ENCODE measurements around the gene SLC1A3.
A peak's percentile ranks its signal among the peaks of the same experiment; 100 is the strongest.
"Not testable (repeated sequence)": the region's sequence is repeated elsewhere in the genome, so short reads cannot be mapped to it uniquely, and the experiment has no call there.

The SLC1A3 gene

DNA sequence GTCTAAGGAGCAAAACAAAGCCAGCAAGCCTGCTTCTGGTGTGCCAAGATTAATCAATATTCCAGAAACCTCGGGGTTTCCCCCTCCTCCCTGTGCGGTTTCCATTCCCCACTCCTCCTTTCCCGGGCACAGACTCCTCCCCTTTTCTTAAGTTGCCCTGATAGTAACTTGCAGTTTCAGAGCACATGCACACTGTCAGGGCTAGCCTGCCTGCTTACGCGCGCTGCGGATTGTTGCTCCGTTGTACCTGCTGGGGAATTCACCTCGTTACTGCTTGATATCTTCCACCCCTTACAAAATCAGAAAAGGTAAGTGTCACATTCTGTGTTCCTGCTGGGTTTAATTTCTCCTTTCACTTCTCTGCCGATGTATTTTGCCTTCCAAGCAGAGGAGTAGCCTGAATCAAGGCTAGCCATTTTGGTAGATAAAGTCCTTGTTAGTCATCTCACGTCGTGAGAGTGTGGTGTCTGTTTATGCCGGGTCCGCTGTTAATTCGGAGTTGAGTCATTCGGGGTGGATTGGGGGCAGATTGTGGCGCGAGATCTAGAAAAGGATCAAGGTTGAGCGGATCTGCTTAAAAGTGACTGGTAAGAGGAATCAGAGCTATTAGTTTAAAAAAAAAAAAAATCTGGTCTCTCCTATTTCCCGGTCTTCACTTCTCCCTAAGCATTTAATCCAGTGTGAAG is at the start of gene SLC1A3:
TSS of gene SLC1A3 (plus strand) at position 179 of the 686 bp plus-strand sequence. CDS start 1,818 bp downstream, outside the sequence.
- peak; percentile 92 for DNase-seq

GRCh38 chr5:36558641-36559040 is 47.8 kb upstream of the SLC1A3 start:
- peak; percentile 68 for DNase-seq

GRCh38 chr5:36561601-36562000 is 44.8 kb upstream of the SLC1A3 start:
- DNase-seq, result peak; percentile 72

GRCh38 chr5:36569491-36569890 is 36.9 kb upstream of the SLC1A3 start:
- no peak for DNase-seq

- DNase-seq, result no peak
These were observed 35.9 kb upstream of the SLC1A3 start for GRCh38 chr5:36570301-36571095.

DNA sequence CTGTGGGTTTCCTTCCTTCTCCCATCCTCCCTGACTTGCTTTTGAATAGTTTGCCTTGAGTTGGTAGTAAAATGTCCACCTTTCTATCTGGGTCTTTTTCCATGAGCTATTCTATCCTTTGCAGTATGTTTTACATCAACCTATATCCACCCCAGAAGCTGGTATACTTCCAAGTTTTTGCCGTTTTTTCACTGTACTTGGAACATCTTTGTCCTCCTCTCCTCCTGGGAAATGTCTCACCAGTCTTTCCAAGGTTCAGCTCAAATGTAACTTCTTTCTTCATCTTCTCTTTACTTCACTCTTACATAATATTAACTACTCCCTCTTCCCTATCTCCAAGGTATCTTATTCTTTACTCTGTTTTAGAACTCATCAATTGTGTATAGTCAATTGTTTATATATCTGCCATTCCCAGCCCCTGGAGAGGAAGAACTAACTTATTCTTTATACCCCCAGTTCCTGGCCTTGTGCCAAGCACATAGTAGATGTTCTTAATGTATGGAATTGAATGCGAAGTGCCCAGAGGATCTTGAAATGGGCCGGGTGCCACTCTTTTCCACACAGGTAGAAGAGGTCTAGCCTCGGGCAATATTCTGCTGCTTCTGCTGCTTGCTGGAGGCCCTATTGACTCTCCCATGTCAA is 34.9 kb upstream of the SLC1A3 start:
- DNase-seq, result no peak

DNA sequence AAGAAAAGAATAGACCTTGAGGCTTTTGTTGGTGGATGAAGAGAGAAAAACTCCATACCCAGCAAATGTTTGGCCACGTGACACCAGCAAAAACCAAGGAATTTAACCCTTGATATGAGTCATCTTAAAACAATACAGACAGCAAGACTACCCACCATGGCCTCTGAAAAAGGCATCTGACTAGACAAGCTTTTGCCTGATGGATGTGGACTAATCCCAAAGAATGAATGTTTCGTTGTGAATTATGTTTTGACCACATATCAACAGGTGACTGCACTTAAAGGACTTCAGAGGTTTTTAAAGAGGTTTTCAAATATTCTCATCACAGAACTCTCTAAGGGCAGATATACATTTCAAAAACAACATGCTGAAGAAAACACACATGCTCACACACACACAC is 33.0 kb upstream of the SLC1A3 start:
- DNase-seq, result no peak

DNA sequence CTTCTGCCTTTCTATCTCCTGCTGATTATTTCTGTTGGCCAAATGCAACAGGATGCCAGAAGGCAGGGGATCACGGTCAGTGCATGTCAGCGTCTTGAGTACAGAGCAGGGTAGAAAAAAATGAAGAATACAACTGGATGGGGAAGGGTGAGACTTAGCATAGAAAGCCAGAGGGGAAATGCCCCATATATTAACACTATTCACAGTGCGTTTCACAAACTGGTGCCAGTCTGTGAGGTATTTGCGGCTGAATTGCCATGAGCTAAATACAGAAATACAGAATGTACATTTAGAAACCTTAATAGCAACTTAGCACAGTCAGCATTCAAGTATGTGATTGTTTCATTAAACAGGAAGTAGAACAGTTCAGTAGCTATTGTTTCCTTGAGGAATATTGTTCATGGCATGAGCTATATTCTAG is 31.0 kb upstream of the SLC1A3 start:
- DNase-seq, result no peak

- no peak for DNase-seq
These were observed 29.7 kb upstream of the SLC1A3 start for GRCh38 chr5:36576721-36577120.

- DNase-seq, result not testable (repeated sequence)
These were observed 26.5 kb upstream of the SLC1A3 start for GRCh38 chr5:36579858-36580257.

DNA sequence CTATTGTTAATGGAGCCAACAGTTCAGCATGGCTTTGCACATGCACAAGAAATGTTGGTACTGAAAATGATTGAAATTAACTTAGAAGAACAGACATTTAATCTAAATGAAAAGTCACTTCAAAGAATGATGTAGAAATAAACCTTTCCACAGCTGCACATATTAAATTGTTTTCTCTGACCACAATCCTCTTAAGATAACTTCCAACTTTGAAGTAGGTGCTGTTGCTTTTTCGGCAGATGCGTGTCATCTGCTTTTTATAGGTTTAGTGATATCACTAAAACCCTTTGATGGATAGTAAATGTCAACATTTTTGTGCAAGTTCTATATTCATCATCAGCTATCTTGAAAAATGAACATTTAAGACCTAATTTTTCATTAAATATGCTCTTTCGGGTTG is 25.3 kb upstream of the SLC1A3 start:
- DNase-seq, result no peak

- no peak for DNase-seq
These were observed 22.2 kb upstream of the SLC1A3 start for GRCh38 chr5:36584009-36584875.

DNA sequence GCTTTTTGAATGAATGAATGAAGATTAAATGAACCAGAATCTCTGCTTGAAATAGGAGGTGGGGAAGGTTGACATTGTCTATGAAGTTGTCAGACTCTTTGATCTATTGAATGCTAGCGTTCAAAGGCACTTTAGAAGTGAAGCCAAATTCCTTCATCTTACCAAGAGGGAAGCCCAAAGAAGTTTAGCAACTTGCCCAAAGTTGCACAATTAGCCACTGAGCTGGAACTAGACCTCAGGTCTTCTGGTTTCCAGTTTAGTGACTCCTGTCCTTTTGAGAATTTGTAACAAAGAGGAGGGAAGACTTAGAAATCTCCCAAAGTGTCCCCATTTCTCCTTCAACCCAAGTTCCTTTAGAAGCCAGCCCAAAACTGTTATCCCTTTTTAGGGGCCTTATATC is 20.7 kb upstream of the SLC1A3 start:
- DNase-seq, result peak; percentile 58

DNA sequence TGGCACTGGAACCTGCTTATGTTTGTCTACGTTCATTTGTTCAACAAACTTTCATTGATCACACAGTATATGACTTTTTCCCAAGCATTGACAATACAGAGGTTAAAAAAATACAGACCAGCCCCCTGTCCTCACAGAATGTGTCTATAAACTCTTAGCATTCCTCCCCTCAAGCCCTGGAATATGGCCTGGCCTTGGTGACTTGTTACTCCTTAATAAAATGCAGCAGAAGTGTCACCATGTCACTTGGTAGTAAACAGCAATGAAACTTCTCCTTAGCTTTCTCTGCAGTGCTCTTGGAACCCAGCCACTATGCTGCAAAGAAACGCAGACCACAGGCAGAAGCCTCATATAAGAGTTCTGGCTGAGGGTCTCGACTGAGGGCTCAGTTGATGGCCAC is 19.1 kb upstream of the SLC1A3 start:
- DNase-seq, result no peak

- not testable (repeated sequence) for DNase-seq
These were observed 16.7 kb upstream of the SLC1A3 start for GRCh38 chr5:36589735-36590134.

GRCh38 chr5:36590513-36591286 is 15.7 kb upstream of the SLC1A3 start:
- no peak for DNase-seq

DNA sequence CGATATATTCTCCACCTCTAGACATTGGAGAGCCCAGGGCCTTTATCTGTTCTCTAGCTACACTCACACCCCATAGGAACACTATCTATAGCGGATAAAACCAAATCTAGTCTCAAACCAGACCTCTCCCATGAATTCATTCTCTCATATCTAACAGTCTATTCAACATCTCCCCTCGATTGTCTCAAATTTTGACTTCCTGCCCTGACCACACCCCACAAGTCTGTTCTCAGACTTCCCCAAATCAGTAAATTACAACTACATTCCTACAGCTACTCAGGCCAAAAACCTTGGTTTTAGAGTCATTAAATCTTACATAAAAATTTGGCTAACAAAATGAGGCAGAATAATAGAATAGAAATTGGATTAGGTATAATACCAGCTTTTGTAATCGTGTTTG is 12.5 kb upstream of the SLC1A3 start:
- DNase-seq, result no peak

- DNase-seq, result no peak
These were observed 10.2 kb upstream of the SLC1A3 start for GRCh38 chr5:36596247-36596646.

DNA sequence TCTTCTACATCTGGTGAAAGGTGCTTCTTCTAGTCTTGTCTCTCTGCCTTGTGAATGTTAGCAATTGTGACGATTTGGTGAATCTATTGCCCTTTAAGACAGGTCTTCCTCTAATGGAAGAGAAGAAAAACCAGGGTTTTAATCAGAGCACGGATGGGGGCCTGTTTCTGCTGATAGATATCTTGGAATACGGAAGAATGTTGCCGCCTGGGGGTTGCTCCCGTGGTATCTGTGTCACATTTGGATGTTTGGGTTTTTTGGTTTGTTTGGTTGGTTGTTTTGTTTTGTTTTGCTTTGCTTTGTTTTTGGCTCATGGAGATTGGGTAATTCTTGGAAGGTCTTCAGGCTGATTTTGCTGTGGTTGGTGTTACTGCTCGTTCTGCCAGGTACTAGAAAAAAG is 9.7 kb upstream of the SLC1A3 start:
- no peak for DNase-seq

GRCh38 chr5:36598045-36598444 is 8.4 kb upstream of the SLC1A3 start:
- no peak for DNase-seq

DNA sequence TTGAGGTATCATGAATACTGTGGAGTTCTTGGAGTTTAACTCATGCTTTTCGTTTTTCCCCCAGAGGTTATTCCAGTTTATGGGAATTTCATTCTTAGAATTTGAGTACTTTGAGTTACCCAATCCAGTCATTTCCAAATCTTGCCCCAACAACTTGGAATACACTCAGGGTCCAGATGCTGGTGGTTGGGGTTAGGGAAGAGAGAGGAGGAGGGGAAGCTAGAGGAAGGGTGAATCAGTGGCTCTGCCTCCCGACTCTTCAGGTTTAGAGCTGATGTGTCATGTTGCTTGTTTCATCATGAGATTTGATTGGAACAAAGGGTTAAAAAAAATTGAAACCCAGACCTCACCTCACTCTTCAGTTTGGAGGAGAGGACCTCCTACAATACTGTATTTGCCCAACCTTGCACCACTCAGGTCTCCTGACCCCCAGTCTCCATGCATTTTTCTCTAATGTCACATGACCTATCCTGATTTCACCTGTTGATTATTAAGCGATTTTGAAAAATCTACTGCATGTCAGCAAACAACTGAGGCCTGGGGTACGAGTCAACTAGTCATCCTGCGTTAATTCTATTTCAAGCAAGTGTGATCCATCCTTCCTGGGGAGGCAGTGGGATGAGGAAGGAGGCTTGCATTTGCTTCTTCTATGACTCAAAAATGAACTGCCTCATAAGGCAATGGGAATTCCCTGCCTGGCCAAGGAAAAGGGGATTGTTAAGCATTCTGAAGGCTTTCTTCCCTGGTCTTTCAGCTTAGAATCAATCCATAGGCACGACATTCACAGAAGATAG is 6.2 kb upstream of the SLC1A3 start:
- DNase-seq, result peak; percentile 74
